H9 (cell line): ENCODE measurements around the gene C1QTNF2. TPM values are rescaled to one million over a fixed set of nuclear protein-coding genes. Genes with fewer than 3 reads are reported as not detected.

Experiments used
- DNase-seq: peaks from one replicate; pipeline ENCODE4 v3.0.0-alpha.2; 2017
- H2AFZ ChIP-seq: one replicate; pipeline ENCODE4 v1.6.1; 2013; ENCODE audit warnings: mild to moderate bottlenecking, low read length, control low read depth, moderate library complexity
- H2AK5ac ChIP-seq: 2 replicates; pipeline ENCODE4 v1.6.1; 2013; ENCODE audit warnings: low read length, control low read depth, mixed read lengths; ENCODE audit not compliant: insufficient read length
- H2BK120ac ChIP-seq: one replicate; pipeline ENCODE4 v1.6.1; 2013; ENCODE audit warnings: low read depth, mild to moderate bottlenecking, low read length, control low read depth, inconsistent platforms; ENCODE audit not compliant: poor library complexity, severe bottlenecking
- H2BK12ac ChIP-seq: 2 replicates; pipeline ENCODE4 v1.6.1; 2013; ENCODE audit warnings: low read length, control low read depth, mixed read lengths, low read depth; ENCODE audit not compliant: insufficient read length
- H2BK15ac ChIP-seq: 2 replicates; pipeline ENCODE4 v1.6.1; 2013; ENCODE audit warnings: low read depth, low read length, control low read depth
- H2BK20ac ChIP-seq: one replicate; pipeline ENCODE4 v1.6.1; 2013; ENCODE audit warnings: low read depth, mild to moderate bottlenecking, low read length, control low read depth, inconsistent platforms; ENCODE audit not compliant: poor library complexity, severe bottlenecking
- H2BK5ac ChIP-seq: 2 replicates; pipeline ENCODE4 v1.6.1; 2013; ENCODE audit warnings: low read length, control low read depth, mixed read lengths; ENCODE audit not compliant: insufficient read length
- H3K14ac ChIP-seq: 2 replicates; pipeline ENCODE4 v1.6.1; 2013; ENCODE audit warnings: low read length, control low read depth; ENCODE audit not compliant: insufficient read depth
- H3K18ac ChIP-seq: 2 replicates; pipeline ENCODE4 v1.6.1; 2013; ENCODE audit warnings: low read depth, mild to moderate bottlenecking, mixed read lengths, low read length, control low read depth; ENCODE audit not compliant: insufficient read length
- H3K23ac ChIP-seq: 2 replicates; pipeline ENCODE4 v1.6.1; 2013; ENCODE audit warnings: low read length, control low read depth, mixed read lengths, low read depth; ENCODE audit not compliant: insufficient read length
- H3K23me2 ChIP-seq: 2 replicates; pipeline ENCODE4 v1.6.1; 2013; ENCODE audit warnings: low read depth, mild to moderate bottlenecking, mixed read lengths, low read length, control low read depth; ENCODE audit not compliant: insufficient read length, poor library complexity, severe bottlenecking
- H3K27ac ChIP-seq: 2 replicates; pipeline ENCODE4 v1.5.1; 2013; ENCODE audit warnings: low read length, control low read depth, mixed read lengths, low read depth; ENCODE audit not compliant: insufficient read length
- H3K27me3 ChIP-seq: 2 replicates; pipeline ENCODE4 v1.6.1; 2013; ENCODE audit warnings: low read length, control low read depth, inconsistent platforms; ENCODE audit not compliant: insufficient read depth
- H3K4ac ChIP-seq: 2 replicates; pipeline ENCODE4 v1.6.1; 2013; ENCODE audit warnings: low read depth, mild to moderate bottlenecking, control low read depth, inconsistent platforms, low read length, moderate library complexity
- H3K4me1 ChIP-seq: 2 replicates; pipeline ENCODE4 v1.6.1; 2013; ENCODE audit warnings: low read length, control low read depth, inconsistent platforms; ENCODE audit not compliant: insufficient read depth
- H3K4me2 ChIP-seq: 2 replicates; pipeline ENCODE4 v1.6.1; 2013; ENCODE audit warnings: low read length, control low read depth, mixed read lengths; ENCODE audit not compliant: insufficient read length, insufficient read depth
- H3K56ac ChIP-seq: 2 replicates; pipeline ENCODE4 v1.6.1; 2013; ENCODE audit warnings: low read depth, mild to moderate bottlenecking, mixed read lengths, low read length, control low read depth; ENCODE audit not compliant: insufficient read length
- H3K79me1 ChIP-seq: 2 replicates; pipeline ENCODE4 v1.6.1; 2013; ENCODE audit warnings: low read depth, mild to moderate bottlenecking, moderate library complexity, low read length, control low read depth, inconsistent platforms; ENCODE audit not compliant: insufficient read depth, poor library complexity, severe bottlenecking
- H3K79me2 ChIP-seq: 2 replicates; pipeline ENCODE4 v1.6.1; 2013; ENCODE audit warnings: low read length, control low read depth, inconsistent platforms; ENCODE audit not compliant: insufficient read depth
- H3K9ac ChIP-seq: 2 replicates; pipeline ENCODE4 v1.6.1; 2013; ENCODE audit warnings: low read length, control low read depth, mixed read lengths; ENCODE audit not compliant: insufficient read length; ENCODE audit errors: extremely low read depth
- H3K9me3 ChIP-seq: one replicate; pipeline ENCODE4 v1.6.1; 2013; ENCODE audit warnings: low read depth, low read length, inconsistent platforms; ENCODE audit not compliant: control insufficient read depth
- H3T11ph ChIP-seq: one replicate; pipeline ENCODE4 v1.6.1; 2013; ENCODE audit warnings: mild to moderate bottlenecking, low read length, control low read depth, inconsistent platforms
- H4K20me1 ChIP-seq: one replicate; pipeline ENCODE4 v1.6.1; 2013; ENCODE audit not compliant: control insufficient read depth, insufficient read length, insufficient read depth
- H4K5ac ChIP-seq: 2 replicates; pipeline ENCODE4 v1.6.1; 2013; ENCODE audit warnings: low read depth, mild to moderate bottlenecking, mixed read lengths, low read length, control low read depth; ENCODE audit not compliant: insufficient read length
- H4K8ac ChIP-seq: replicated peaks from 2 replicates; pipeline ENCODE4 v1.6.1; 2013; ENCODE audit warnings: low read length, control low read depth, mixed read lengths, low read depth; ENCODE audit not compliant: insufficient read length
- H4K91ac ChIP-seq: 2 replicates; pipeline ENCODE4 v1.6.1; 2013; ENCODE audit warnings: low read depth, mild to moderate bottlenecking, moderate library complexity, mixed read lengths, low read length, control low read depth; ENCODE audit not compliant: insufficient read length
- H3K27ac Mint-ChIP-seq, 3 experiments: 2 replicates in 2 of 3; 3 replicates in 1 of 3; pipeline ENCODE4 v1.8.0; 2020 to 2021; ENCODE audit warnings: mixed read lengths in 3 of 3, mild to moderate bottlenecking in 1 of 3, moderate library complexity in 1 of 3
- H3K27me3 Mint-ChIP-seq: 2 replicates; pipeline ENCODE4 v1.8.0; 2021; ENCODE audit warnings: low read depth, mild to moderate bottlenecking, moderate library complexity, mixed read lengths
- H3K36me3 Mint-ChIP-seq, 3 experiments: 2 replicates in 2 of 3; 3 replicates in 1 of 3; pipeline ENCODE4 v1.8.0; 2020 to 2021; ENCODE audit warnings: low read depth in 3 of 3, mixed read lengths in 3 of 3; ENCODE audit not compliant: insufficient read depth in 1 of 3
- H3K4me1 Mint-ChIP-seq, 2 experiments: 2 replicates each; pipeline ENCODE4 v1.8.0; 2020; ENCODE audit warnings: mixed read lengths in 2 of 2
- H3K4me3 Mint-ChIP-seq, 2 experiments: 2 replicates in 1 of 2; 3 replicates in 1 of 2; pipeline ENCODE4 v1.8.0; 2020 to 2021; ENCODE audit warnings: mild to moderate bottlenecking in 2 of 2, mixed read lengths in 2 of 2, moderate library complexity in 1 of 2
- H3K9me3 Mint-ChIP-seq, 2 experiments: 2 replicates in 1 of 2; 3 replicates in 1 of 2; pipeline ENCODE4 v1.8.0; 2020; ENCODE audit warnings: mild to moderate bottlenecking in 2 of 2, mixed read lengths in 2 of 2, moderate library complexity in 1 of 2
- CTCF ChIP-seq: fragments of 200-600 bp; sonication (generic); conservative IDR thresholded peaks from 3 replicates; pipeline ENCODE4 v1.8.0; 2021; ENCODE audit warnings: antibody characterized with exemption, mild to moderate bottlenecking
- WGBS: extraction: QIAGEN DNeasy Blood & Tissue Kit; methylation state at CpG from one replicate; pipeline ENCODE4 v1.1.7; 2013; ENCODE audit warnings: missing lambda C conversion rate, low lambda C conversion rate, mixed read lengths; ENCODE audit not compliant: insufficient read length; ENCODE audit errors: extremely low coverage; 5-methylcytosine and 5-hydroxymethylcytosine counted together
- total RNA-seq: library from RNA; stranded (reverse); gene quantifications from 2 replicates; pipeline ENCODE4 v1.2.1, GENCODE V29; 2021

C1QTNF2 gene
- total RNA-seq, 1 experiment from 2014 or later = 0.59 TPM

DNA sequence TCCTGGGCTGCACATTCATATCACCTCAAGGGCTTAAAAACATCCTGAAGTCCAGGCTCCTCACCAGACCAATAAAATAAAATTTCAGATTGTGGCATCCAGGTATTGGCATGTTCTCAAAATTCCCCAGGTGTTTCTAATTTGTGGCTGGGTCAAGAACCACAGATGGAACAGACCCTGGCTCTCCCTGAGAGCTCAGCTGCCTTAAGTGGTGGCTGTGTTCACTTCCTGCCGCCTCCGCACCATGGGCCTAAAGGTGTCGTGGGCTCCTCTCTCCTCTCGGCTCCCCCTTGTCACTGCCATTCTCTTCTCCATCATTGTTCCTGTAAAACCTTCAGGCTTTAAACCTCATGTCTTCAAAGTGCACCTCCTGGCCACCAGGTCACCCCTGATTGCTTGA is 40.2 kb downstream of the C1QTNF2 start:
- Histone ChIP-seq H4K8ac (no peak overlapping the region), H2BK5ac (no peak overlapping the region), H4K5ac (no peak overlapping the region), H3K27me3 (no peaks in the 10 kb centered on the region), H2BK20ac (no peak overlapping the region), H3K23me2 (no peaks in the 10 kb centered on the region), H3K27ac (no peak overlapping the region), H3K4me2 (no peak overlapping the region), H3K56ac (no peak overlapping the region), H3T11ph (no peak overlapping the region), H2BK120ac (no peak overlapping the region), H2AK5ac (no peak overlapping the region), H3K4me1 (no peaks in the 10 kb centered on the region), H3K14ac (no peak overlapping the region), H3K23ac (no peak overlapping the region), H3K9me3 (no peaks in the 10 kb centered on the region), H4K91ac (no peak overlapping the region), H3K79me2 (no peaks in the 10 kb centered on the region), H3K4ac (no peak overlapping the region), H3K9ac (no peak overlapping the region), H2BK15ac (no peak overlapping the region), H4K20me1 (no peaks in the 10 kb centered on the region), H2BK12ac (no peak overlapping the region), H3K79me1 (no peaks in the 10 kb centered on the region), H3K18ac (no peak overlapping the region), H2AFZ (no peak overlapping the region)
- H3K9me3 Mint-ChIP-seq = no peaks in the 10 kb centered on the region
- no peak overlapping the region for H3K27ac Mint-ChIP-seq
- H3K36me3 Mint-ChIP-seq = no peaks in the 10 kb centered on the region
- DNase-seq = no peak
- TF ChIP-seq CTCF = no peak
- no peaks in the 10 kb centered on the region; the same call in 1 of the 2 replicates for H3K27me3 Mint-ChIP-seq
- no peak overlapping the region for H3K4me3 Mint-ChIP-seq
- peaks cover 5 to 8% of the 10 kb centered on the region in 2 experiments for H3K4me1 Mint-ChIP-seq
- no CpG with 5 or more reads among the region's 4 CpGs for WGBS
